GM19372 (cell line): ENCODE data around the gene SETDB1.
"Not testable (repeated sequence)": the region's sequence is repeated elsewhere in the genome, so short reads cannot be mapped to it uniquely, and the experiment has no call there.

Experiments
- ATAC-seq: cut with Tn5 transposase; IDR thresholded peaks from one replicate; pipeline ENCODE4 v1.9.1; 2021; ENCODE audit warnings: mild to moderate bottlenecking, low read depth, moderate library complexity; ENCODE audit not compliant: unreplicated experiment

SETDB1 gene

DNA sequence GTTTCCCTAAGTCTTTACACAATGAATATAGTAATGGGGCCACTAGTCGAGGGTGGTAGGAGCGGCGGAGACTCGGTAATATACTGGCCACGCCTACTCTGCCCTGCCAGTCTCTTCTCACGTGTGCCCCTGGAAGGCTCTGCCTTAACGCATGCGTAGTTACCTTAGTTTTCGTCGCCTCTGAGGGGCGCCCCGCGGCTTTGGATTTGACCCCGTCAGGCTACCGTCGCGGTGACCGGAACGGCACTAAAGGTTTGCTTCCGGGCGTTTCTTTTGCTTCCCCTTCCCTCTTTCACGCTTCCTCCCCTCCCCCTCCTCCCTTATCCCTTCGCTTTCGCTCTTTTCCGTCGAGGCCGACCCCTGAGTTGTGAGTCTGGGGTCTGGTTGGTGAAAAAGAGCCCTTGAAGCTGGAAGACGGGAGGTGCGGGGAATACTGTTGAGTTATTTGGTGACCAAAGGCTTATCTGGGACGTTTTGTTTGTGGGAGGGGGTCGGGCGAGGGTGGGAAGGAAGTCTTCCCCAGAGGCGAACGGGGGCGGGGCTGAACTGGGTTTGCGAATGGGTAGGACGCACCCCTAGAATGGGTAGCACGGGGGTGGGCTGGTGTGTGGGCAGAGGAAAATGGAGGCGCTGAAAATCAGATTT lies at the start of gene SETDB1:
Gene SETDB1 (plus strand): TSS at position 267 of the 645 bp plus-strand sequence. CDS start 1,352 bp downstream, outside the sequence.
- ATAC-seq = peak; percentile 89

DNA sequence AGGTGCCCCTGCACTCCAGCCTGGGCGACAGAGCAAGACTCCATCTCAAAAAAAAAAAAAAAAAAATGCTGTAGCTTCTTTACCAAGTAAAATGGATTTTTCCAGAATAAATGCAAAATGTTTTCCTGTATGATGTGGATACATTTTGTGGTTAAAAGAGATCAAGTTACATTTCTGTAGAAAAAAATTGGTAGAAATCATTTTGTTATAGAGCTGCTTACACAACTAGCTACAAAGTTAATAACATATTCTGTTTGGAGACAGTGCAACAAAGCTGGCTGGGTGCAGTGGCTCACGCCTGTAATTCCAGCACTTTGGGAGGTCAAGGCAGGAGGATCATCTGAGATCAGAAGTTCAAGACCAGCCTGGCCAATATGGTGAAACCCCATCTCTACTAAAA lies 47.2 kb upstream of the SETDB1 start:
- not testable (repeated sequence) for ATAC-seq

DNA sequence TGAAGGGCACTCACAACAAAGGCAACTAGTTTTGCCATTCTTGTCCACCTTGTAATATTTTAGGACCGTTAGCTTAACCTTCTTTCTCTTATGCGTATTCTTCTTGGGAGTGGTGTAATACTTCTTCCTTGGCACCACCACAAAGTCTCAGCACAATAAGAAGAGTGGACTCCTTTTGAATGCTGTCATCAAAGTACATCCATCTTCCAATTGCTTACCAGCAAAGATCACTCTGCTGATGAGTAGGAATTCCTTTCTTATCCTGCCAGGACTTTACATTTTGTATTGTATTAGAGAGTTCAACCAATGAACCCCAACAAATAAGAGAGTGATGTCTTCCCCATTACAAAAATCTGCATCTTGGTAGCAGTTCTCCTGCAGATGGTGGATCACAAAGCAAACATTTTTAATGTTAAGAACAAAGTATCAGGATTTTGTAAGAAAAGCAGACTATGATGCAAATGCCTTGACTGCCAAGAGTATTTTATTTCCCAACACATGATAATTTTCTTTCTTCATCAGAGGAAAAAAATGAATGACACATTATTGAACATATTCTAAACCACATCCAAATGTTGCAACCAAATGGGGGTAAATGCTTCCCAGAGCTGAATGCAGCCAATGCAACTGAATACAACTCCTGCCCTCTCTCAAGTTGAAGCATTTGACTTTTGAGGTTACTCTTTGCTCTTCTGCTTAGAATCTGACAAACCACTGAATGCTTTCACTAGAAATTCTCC lies 44.7 kb upstream of the SETDB1 start:
- no peak for ATAC-seq

DNA sequence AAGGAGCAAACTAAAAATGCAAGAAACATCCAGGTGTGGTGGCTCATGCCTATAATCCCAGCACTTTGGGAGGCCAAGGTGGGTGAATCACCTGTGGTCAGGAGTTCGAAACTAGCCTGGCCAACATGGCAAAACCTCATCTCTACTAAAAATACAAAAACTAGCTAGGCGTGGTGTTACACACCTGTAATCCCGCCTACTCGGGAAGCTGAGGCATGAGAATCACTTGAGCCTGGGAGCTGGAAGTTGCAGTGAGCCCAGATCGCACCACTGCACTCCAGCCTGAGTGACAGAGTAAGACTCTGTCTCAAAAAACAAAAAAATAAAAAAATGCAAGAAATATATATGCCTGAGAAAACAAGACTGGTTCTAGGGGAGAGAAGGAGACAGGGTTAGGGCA lies 43.0 kb upstream of the SETDB1 start:
- not testable (repeated sequence) for ATAC-seq

DNA sequence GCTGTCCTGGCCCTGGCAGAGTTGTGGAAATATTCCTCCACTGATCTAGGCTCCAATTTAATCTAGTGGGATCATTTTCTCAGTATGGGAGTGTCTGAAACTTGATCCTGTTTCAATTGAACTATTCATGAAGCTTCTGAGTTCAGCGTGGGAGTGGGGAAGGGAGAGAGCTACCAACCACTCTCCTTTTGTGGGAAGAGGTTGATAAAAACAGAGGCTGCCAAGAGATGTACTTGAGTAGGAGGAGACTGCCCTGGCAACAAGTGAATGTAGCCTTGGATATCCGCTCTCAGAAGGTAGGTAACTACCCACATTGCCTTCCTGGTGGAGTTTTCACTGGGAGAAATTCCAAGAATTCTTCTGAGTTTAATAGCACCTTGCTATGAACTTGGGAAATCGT lies 39.1 kb upstream of the SETDB1 start, which contains the start of gene CTXND2:
Gene CTXND2 (plus strand): TSS at position 119 of the 400 bp plus-strand sequence. CDS start 25,179 bp downstream, outside the sequence.
- no peak for ATAC-seq

DNA sequence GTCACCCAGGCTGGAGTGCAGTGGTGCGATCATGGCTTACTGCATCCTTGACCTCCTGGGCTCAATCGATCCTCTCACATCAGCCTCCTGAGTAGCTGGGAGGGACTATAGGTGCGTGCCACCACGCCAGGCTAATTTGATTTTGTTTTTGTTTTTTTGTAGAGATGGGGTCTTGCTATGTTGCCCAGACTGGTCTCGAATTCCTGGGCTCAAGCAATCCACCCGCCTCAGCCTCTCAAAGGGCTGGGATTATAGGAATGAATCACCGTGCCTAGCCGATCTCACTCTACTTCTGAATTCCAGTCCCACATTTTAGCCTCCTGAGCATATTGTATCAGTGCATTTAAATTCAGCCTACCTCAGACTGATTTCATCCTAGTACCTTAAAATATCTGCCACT lies 37.4 kb upstream of the SETDB1 start:
- ATAC-seq = no peak

DNA sequence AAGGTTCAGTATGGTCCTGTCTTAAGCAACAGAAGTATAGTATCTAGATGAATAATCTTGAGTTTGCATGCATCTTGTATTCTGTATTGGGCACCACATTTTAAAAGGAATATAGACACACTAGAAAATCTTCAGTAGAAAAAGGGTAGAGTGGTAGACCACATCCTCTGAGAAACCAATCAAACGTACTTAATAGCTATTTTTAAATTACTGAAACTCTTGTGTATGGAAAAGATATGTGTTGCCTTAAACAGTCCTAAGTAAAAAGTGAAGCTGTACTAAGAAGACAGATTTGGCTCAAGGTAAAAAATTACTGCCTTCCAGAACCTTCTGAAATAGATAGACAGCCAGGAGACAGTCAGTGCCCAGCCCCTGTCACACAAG lies 36.1 kb upstream of the SETDB1 start:
- ATAC-seq = peak; percentile 64

DNA sequence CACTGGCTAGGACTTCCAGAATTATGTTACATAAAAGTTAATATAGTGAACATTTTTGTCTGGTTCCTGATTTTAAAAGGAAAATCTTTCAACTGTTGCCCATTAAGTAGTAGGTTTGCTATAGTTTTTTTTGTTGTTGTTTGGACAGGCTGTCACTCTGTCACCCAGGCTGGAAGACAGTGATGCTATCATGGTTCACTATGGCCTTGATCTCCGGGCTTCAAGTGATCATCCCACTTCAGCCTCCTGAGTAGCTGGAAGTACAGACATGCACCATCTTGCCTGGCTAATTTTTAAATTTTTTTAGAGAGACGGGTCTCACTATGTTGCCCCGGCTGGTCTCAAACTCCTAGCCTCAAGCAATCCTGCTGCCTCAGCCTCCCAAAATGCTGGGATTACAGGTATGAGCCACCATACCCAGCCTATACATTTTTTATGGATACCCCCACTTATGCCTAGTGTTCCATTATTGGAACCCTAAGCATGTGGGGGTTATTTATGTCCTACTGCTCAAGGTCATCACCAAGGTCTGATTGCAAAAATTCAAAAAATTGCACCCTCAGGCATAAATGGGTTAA lies 32.7 kb upstream of the SETDB1 start:
- no peak for ATAC-seq

DNA sequence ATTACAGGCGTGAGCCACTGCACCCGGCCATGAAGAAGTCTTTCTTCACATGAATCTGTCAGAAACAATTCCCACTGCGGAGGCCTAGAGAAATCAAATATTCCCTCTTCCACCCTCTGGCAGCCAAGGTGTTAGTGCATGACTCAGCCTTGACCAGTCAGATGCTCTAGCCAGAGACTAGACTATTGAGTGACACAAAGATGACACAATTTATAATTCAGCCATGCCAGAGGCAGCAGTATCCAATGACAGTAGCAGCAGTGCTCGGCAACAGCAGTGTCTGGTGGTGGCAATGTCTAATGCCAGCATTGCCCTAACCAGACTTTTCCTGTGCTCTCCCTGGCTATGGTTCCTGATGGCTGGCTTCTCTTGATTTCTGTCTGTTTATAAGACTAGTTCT lies 30.5 kb upstream of the SETDB1 start:
- no peak for ATAC-seq

DNA sequence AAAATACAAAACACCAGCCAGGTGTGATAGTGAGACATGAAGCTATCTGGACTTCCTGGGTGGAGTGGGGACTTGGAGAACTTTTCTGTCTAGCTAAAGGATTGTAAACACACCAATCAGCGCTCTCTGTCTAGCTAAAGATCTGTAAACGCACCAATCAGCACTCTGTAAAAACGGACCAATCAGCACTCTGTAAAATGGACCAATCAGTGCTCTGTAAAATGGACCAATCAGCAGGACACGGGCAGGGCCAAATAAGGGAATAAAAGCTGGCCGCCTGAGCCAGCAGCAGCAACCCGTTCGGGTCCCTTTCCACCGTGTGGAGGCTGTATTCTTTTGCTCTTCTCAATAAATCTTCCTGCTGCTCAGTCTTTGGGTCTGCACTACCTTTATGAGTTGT lies 26.4 kb upstream of the SETDB1 start:
- not testable (repeated sequence) for ATAC-seq

DNA sequence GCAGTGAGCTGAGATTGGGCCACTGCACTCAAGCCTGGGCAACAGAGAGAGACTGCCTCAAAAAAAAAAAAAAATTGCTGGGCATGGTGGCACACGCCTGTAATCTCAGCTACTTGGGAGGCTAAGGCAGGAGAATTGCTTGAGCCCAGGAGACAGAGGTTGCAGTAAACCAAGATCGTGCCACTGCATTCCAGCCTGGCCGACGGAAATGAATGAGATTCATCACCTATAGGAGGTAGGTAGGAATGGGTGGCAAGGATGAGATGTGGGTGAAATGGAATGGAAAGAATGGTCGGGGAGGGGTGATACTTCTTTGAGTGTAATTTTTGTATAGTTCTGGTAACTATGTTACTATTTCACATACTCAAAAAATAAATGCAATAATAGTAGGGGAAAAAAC lies 23.8 kb upstream of the SETDB1 start:
- ATAC-seq = no peak

DNA sequence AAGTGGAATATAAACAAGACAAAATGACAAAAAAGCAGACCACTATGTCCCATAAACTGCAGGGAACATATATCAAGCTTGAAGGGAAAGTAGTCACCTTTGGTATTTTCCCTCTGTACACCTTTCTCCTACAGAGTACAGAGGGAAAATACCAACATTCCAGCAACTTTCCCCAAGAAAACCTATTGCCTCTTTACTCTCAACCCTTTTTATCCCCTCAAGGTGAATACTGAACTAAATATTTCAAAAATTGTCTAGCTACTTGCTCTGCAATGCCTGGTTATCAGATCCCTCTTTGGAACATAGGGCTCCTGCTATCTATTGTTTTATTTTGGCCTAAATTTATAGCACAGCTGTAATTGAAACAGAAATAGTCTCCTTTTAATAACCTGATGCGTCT lies 23.4 kb upstream of the SETDB1 start:
- no peak for ATAC-seq

DNA sequence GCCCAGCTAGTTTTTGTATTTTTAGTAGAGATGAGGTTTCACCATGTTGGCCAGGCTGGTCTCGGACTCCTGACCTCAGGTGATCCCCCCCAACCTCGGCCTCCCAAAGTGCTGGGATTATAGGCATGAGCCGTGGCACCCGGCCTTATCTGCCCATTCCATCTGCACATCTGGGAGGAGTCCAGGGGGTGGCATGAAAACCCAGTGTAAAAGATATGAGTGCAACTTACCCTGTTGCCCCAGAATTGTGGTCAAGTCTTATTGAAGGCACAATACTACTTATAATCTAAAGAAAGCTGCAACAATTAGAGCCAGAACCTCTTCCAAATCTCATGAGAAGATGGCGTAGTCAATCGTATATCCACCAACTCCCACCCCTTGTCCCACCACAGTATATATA lies 20.9 kb upstream of the SETDB1 start:
- no peak for ATAC-seq

DNA sequence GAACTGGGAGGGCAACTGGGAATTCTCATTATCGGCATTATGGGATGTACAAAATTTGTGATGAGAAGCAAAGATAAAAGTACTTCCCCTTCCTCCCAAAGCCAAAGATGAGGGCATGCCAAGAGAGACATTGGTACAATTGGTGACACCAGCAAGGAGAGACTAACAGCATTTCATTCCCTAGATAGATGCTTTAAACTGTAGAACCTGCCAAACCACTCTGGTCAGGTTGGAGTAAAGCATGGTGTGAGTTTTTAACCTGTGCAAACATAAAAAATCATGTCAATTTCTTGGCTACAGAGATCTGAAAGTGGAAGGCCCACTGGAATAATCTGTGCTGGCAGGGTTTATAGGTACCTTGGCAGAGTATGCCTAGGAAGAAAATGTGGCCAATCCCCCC lies 19.8 kb upstream of the SETDB1 start:
- ATAC-seq = no peak

DNA sequence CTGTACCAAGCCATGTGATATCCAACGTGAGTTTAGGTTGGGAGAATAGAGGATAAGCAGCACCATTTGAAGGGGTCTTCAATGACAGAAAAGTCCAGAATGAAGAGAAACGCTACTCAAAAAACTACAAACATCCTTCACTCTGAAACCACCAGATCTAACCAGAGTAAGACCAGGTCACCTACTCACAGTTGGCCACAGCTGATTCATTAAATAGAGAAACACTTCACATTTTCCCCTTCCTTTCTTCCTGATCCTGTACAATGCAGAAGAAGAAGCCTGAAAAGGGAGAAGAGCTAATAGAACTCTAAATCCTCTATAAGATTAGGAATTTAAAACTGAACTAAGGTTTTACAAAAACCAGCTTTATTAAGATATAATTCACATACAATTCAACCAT lies 19.4 kb upstream of the SETDB1 start:
- ATAC-seq = no peak

DNA sequence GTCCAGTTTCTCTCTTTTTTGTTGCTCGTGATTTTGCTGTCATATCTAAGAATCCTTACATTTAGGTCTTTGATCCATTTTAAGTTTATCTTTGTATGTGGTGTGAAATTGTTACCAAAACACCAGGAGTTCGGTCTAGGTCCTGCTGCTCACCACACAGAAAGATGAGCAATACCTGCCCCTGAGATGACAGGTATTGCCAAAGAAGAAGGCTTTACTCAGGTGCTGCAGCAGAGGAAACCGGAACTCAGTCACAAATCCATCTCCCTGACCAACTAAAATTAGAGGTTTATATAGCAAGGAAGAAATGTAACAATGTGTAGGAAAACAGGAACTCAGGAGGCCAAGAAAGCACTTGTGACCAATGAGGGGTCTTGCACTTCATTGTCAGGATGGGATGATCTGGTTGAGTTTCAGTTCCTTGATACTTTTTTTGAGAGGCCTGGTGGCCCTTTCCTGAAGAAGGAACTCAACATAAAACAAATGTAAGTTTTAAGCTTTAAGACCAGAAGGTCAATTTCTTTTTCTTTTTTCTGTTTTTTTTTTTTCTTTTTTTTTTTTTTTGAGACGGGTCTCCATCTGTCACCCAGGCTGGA lies 16.5 kb upstream of the SETDB1 start:
- ATAC-seq = no peak

DNA sequence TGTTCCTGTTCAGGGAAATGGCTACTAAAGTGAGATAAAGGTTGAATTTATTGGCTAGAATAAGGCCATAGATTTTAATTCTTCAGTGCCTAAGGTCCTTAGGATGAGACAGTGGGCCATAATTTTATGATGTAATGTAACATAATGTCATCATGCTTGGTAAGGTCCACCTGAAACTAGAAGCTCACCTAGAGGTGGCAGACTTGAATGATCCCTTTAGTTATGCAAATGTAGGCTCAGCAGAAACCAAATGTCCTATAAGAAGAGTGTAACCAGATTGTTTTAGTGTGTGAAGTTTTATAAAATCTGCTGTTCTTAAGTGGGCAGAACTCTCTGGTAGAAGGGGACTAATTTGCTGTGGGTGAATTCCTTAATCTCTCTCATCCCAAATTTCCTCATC lies 13.5 kb upstream of the SETDB1 start:
- ATAC-seq = no peak

DNA sequence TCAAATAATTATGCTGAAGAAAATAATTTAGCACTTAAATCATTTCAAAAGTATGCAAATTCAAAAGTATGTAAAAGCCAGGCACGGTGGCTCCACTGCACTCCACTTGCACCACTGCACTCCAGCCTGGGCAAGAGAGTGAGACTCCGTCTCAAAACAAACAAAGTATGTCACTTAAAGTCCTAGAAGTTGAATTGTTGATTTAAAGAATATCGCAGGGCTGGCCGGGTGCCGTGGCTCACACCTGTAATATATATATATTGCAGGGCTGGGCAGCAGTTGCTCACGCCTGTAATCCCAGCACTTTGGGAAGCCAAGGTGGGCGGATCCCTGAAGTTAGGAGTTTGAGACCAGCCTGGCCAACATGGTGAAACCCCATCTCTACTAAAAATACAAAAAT lies 8.8 kb upstream of the SETDB1 start:
- no peak for ATAC-seq

DNA sequence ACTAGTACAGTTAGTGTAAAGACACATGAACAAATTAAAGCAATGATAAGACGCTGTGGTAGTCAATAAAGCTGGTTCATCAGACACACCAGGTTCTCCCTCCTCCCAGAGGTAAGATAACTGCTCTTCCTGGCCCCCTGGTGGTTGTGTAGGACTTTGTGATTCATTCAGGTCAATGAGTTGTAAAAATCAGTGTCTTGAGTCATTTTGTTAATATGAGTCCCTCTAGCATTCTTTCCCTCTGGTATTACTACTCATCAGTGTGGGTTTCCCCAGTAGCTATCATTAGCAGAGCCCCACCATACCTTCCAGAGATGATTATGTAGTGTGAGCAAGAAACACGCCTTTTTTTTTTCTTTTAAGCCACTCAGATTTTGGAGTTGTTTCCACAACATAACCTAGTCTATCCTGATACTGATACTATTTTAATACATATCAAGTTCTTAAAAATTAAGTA lies 3.6 kb upstream of the SETDB1 start:
- no peak for ATAC-seq

DNA sequence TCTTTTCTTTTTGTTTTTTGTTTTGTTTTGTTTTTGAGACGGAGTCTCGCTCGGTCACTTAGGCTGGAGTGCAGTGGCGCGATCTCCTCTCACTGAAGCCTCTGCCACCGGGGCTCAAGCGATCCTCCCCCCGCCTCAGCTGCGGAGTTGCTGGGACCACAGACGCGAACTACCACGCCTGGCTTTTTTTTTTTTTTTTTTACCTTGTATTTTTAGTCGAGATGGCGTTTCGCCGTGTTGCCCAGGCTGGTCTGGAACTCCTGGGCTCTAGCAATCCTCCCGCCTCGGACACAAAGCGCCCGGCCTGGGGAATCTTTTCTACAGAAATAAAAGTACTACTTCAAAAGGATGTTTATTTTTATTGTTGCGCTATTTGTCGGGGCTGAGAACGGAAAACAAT lies 1.1 kb upstream of the SETDB1 start:
- no peak for ATAC-seq

DNA sequence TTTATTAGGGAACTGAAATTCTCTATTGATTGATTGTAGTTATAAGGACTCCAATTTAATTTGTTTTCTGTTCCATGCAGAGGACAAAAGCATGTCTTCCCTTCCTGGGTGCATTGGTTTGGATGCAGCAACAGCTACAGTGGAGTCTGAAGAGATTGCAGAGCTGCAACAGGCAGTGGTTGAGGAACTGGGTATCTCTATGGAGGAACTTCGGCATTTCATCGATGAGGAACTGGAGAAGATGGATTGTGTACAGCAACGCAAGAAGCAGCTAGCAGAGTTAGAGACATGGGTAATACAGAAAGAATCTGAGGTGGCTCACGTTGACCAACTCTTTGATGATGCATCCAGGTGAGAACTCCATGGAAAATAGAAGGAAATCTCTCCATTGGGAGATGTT lies 1.5 kb downstream of the SETDB1 start:
- ATAC-seq = no peak
